PC-9 (cell line): ENCODE measurements around the gene GGNBP2. TPM values are rescaled to one million over a fixed set of nuclear protein-coding genes. Genes with fewer than 3 reads are reported as not detected.

Experiments used
- BruUV-seq: library from RNA; stranded (reverse); fragments of 400-500 nt; replicated peaks from 2 replicates; lab custom pipeline; 2021; lab: Mats Ljungman, UMichigan
- CTCF ChIA-PET: fragments of 300-600 bp; sonication (Branson Sonifier 250); formaldehyde crosslinking; loops from one replicate; lab custom pipeline; 2022; ENCODE audit warnings: antibody characterized with exemption; lab: Charles Lee
- POLR2A ChIA-PET: fragments of 300-600 bp; sonication (Branson Sonifier 250); formaldehyde crosslinking; loops from one replicate; lab custom pipeline; 2022; ENCODE audit warnings: antibody characterized with exemption; ENCODE audit not compliant: unreplicated experiment; lab: Charles Lee
- DNase-seq, 2 experiments: peaks; one replicate each; pipeline versions ENCODE4 v3.0.0 to v3.0.0-alpha.2; 2015 to 2022; ENCODE audit warnings: mixed read lengths in 1 of 2
- H2AFZ ChIP-seq: fragments of 200-600 bp; sonication (generic); 2 replicates; pipeline ENCODE4 v1.8.1; 2017; ENCODE audit warnings: antibody characterized with exemption
- H3F3A ChIP-seq: fragments of 200-600 bp; sonication (generic); 2 replicates; pipeline ENCODE4 v1.8.1; 2017; ENCODE audit warnings: antibody characterized with exemption, mild to moderate bottlenecking, low read depth; ENCODE audit not compliant: insufficient read depth
- H3K27ac ChIP-seq: fragments of 200-600 bp; sonication (generic); 2 replicates; pipeline ENCODE4 v1.6.1; 2016; ENCODE audit warnings: mixed run types
- H3K27me3 ChIP-seq: fragments of 200-600 bp; sonication (generic); 2 replicates; pipeline ENCODE4 v1.6.1; 2016; ENCODE audit warnings: low read depth, mixed run types; ENCODE audit not compliant: insufficient read depth
- H3K36me3 ChIP-seq: fragments of 200-600 bp; sonication (generic); 2 replicates; pipeline ENCODE4 v1.6.1; 2016; ENCODE audit warnings: low read depth, mixed run types
- H3K4me1 ChIP-seq: fragments of 200-600 bp; sonication (generic); replicated peaks from 2 replicates; pipeline ENCODE4 v1.6.1; 2016; ENCODE audit warnings: mixed run types; ENCODE audit not compliant: insufficient read depth
- H3K4me2 ChIP-seq: fragments of 200-600 bp; sonication (generic); 2 replicates; pipeline ENCODE4 v1.6.1; 2017; ENCODE audit warnings: mixed run types
- H3K4me3 ChIP-seq: fragments of 200-600 bp; sonication (generic); 2 replicates; pipeline ENCODE4 v1.6.1; 2016; ENCODE audit warnings: mixed run types
- H3K79me2 ChIP-seq: fragments of 200-600 bp; sonication (generic); 2 replicates; pipeline ENCODE4 v1.6.1; 2017; ENCODE audit warnings: low read depth, mixed run types
- H3K9me2 ChIP-seq: fragments of 200-600 bp; sonication (generic); 2 replicates; pipeline ENCODE4 v1.8.1; 2017; ENCODE audit warnings: mild to moderate bottlenecking; ENCODE audit not compliant: insufficient read depth
- H3K9me3 ChIP-seq: fragments of 200-600 bp; sonication (generic); 2 replicates; pipeline ENCODE4 v1.8.1; 2016; ENCODE audit warnings: low read depth; ENCODE audit not compliant: insufficient read depth
- H4K20me1 ChIP-seq: fragments of 200-600 bp; sonication (generic); 2 replicates; pipeline ENCODE4 v1.8.1; 2017; ENCODE audit not compliant: insufficient read depth
- EZH2 ChIP-seq: fragments of 200-600 bp; sonication (generic); IDR thresholded peaks from 2 replicates; pipeline ENCODE4 v1.8.0; 2017; ENCODE audit warnings: antibody characterized with exemption, low read depth
- intact Hi-C: fragments of 100-400 bp; cut with micrococcal nuclease; formaldehyde crosslinking; loops from one replicate; pipeline ENCODE4 v1.10.0; 2022; ENCODE audit not compliant: unreplicated experiment
- total RNA-seq: library from RNA; stranded (reverse); gene quantifications from 2 replicates; pipeline ENCODE4 v1.2.3, GENCODE V29; 2021
- TF ChIP-seq, protein P1 (sequence below): fragments of 200-600 bp; sonication (generic); conservative IDR thresholded peaks from 2 replicates; pipeline ENCODE4 v1.6.1; 2017; ENCODE audit warnings: mixed run types, antibody characterized with exemption, mild to moderate bottlenecking, moderate library complexity

GGNBP2 gene
- total RNA-seq, 1 experiment from 2014 or later: 51.4 TPM

DNA sequence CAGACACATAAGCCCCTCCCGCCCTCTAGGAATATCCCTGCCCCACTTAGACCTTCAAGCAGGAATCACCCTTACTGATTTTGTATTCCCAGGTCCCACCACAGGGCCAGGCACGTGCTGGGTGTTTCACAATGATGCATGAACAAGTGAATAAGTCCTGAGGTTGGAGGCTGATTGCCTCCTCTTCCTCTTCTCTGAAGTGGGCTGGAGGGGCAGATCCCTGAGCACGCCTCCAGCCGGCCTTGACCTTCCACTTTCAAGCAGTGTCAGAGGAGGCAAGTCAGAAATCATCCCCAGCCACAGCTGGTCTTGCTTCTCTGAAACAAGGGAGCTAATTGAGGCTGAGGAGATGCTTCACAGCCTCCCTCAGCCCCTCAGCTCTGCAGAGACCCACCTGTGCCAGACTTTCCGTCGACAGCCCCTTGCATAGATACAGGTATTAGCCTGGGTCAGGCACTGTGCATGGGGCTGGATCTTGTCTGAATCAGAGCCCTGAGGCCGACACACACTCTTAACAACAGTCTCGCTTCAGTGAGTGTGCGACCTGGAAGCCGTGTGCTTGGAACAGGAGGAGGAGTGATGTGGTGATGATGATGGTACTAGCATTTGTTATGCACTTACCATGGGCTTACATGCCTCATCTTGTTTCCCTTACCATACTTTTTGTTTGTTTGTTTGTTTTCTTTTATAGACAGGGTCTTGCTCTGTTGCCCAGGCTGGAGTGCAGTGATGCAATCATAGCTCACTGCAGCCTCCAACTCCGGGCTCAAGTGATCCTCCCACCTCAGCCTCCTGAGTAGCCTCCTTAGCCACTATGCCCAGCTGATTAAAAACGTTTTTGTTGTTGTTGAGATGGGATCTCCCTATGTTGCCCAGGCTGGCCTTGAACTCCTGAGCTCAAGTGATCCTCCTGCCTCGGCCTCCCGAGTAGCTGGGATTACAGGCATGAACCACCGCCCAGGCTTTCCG is 71.6 kb downstream of the GGNBP2 start:
- Histone ChIP-seq H3K27me3 (no peaks in the 10 kb centered on the region), H3K4me2 (no peak overlapping the region), H3K9me2 (no peaks in the 10 kb centered on the region), H2AFZ (no peak overlapping the region), H3K4me3 (no peak overlapping the region), H3K9me3 (no peaks in the 10 kb centered on the region), H3K79me2 (no peaks in the 10 kb centered on the region), H3F3A (no peaks in the 10 kb centered on the region; the same call in 1 of the 2 replicates), H3K36me3 (no peaks in the 10 kb centered on the region), H3K27ac (no peak overlapping the region), H3K4me1 (no peaks in the 10 kb centered on the region), H4K20me1 (peaks cover 1% of the 10 kb centered on the region)
- intact Hi-C loops: no loop called here
- BruUV-seq: no TSS peak
- DNase-seq: no peak
- ChIA-PET CTCF (no interaction called here), POLR2A (no interaction called here)
- TF ChIP-seq, protein P1, sequence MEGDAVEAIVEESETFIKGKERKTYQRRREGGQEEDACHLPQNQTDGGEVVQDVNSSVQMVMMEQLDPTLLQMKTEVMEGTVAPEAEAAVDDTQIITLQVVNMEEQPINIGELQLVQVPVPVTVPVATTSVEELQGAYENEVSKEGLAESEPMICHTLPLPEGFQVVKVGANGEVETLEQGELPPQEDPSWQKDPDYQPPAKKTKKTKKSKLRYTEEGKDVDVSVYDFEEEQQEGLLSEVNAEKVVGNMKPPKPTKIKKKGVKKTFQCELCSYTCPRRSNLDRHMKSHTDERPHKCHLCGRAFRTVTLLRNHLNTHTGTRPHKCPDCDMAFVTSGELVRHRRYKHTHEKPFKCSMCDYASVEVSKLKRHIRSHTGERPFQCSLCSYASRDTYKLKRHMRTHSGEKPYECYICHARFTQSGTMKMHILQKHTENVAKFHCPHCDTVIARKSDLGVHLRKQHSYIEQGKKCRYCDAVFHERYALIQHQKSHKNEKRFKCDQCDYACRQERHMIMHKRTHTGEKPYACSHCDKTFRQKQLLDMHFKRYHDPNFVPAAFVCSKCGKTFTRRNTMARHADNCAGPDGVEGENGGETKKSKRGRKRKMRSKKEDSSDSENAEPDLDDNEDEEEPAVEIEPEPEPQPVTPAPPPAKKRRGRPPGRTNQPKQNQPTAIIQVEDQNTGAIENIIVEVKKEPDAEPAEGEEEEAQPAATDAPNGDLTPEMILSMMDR: no peak
- no peak for TF ChIP-seq EZH2

DNA sequence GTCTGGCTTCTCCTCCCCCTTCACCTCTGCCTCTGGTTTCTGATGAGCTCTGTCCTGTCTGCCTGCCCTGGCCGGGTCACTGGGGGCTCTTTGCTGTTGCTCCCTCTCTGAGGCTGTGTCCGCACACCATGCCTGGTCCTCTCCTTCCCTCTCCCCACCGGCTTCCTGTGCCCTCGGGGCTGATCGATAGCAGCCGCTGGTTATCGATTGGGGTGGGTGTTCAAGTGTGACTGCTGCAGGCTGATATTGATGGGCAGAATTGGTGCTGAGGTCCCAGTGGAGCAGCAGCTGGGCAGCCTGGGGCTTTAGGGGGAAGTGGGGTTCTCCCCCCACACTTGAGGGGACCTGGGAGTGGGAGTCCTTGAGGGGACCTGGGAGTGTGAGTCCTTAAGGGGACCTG is 73.1 kb downstream of the GGNBP2 start:
- ChIA-PET CTCF (no interaction called here), POLR2A (no interaction called here)
- Histone ChIP-seq H3K27me3 (no peaks in the 10 kb centered on the region), H3K36me3 (no peaks in the 10 kb centered on the region), H3K4me1 (no peaks in the 10 kb centered on the region), H4K20me1 (peaks cover 9% of the 10 kb centered on the region; the same call in 1 of the 2 replicates), H3K9me3 (no peaks in the 10 kb centered on the region), H3K9me2 (no peaks in the 10 kb centered on the region), H3K4me3 (no peak overlapping the region), H3K79me2 (no peaks in the 10 kb centered on the region), H2AFZ (no peak overlapping the region), H3K4me2 (no peak overlapping the region), H3K27ac (no peak overlapping the region), H3F3A (no peaks in the 10 kb centered on the region; the same call in 1 of the 2 replicates)
- no peak for DNase-seq
- no peak for TF ChIP-seq EZH2
- TF ChIP-seq, protein P1: no peak
- no TSS peak for BruUV-seq
- intact Hi-C loops: no loop called here

DNA sequence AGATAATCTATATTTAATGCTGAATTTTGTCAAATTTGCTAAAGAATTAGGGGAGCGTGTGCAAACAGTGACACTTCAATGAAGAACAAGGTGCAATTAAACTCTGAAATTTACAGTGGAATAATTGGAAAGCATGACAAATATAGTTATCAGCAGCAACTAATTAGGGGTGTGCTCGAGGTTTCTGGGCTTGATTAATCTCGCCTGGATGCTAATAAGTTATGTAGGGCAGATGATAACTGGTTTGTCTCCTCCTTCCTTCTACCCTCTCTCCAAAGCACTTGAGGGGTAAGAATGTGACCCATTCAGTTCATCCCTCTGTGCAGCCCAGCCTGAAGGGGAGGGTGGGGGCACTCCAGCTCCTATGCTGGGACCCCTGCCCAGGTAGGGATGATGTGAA is 78.6 kb downstream of the GGNBP2 start:
- intact Hi-C loops: no loop called here
- Histone ChIP-seq H2AFZ (no peak overlapping the region), H3K4me3 (no peak overlapping the region), H3K4me1 (no peaks in the 10 kb centered on the region), H3K36me3 (no peaks in the 10 kb centered on the region), H3K27me3 (no peaks in the 10 kb centered on the region), H3K9me2 (no peaks in the 10 kb centered on the region), H3K27ac (no peak overlapping the region), H3K79me2 (no peaks in the 10 kb centered on the region), H3K4me2 (no peak overlapping the region), H4K20me1 (peaks cover 14% of the 10 kb centered on the region), H3K9me3 (no peaks in the 10 kb centered on the region), H3F3A (no peaks in the 10 kb centered on the region; the same call in 1 of the 2 replicates)
- CTCF ChIA-PET: no interaction called here
- POLR2A ChIA-PET: no interaction called here
- no peak for DNase-seq
- TF ChIP-seq, protein P1: no peak
- TF ChIP-seq EZH2: no peak
- no TSS peak for BruUV-seq
